ENCODE measurements around the gene SRSF8. TPM values are rescaled to one million over a fixed set of nuclear protein-coding genes. Genes with fewer than 3 reads are reported as not detected.

Gene SRSF8
- total and polyA plus RNA-seq, 2 donors (not counting 3 experiments of a cell fraction or from before 2014, with no cell fraction given): 21.9 to 31.3 TPM

DNA sequence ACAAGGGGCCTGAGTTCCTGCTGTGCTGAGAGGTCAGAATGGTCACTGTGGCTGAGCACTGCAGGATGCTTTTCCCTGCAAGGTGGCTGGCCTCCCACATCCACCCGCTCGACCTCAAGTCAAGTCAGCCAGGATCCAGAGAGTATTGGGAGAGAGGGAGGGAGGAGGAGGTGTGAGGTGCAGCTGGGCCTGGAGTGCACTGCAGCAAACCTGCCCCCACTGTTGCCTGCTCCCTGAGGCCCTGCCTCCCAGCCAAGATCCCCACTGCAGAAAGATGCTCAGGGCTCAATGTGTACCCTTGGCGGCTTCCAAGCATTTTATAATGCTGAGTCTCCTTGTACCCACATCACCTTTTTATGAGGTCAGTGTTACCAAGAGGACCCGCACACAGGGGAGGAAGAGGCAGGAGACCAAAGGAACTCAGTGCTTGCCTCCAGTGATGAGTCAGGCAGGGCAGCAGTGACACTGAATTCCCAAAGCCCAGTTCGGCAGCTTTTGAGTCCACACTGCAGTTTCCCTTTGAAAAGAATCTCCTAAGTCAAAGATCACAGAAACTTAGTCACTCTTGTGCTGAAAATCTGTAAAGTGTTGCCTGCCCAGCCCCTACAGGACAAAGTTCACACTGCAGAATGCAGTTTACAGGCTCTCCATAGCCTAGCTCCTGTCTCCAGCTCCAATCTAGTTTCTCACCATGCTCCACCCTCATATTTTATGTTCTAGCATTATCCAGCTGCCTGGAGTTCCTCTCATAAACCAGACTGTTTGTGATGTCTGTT lies 26.0 kb downstream of the SRSF8 start:
- TF ChIP-seq, protein P1, sequence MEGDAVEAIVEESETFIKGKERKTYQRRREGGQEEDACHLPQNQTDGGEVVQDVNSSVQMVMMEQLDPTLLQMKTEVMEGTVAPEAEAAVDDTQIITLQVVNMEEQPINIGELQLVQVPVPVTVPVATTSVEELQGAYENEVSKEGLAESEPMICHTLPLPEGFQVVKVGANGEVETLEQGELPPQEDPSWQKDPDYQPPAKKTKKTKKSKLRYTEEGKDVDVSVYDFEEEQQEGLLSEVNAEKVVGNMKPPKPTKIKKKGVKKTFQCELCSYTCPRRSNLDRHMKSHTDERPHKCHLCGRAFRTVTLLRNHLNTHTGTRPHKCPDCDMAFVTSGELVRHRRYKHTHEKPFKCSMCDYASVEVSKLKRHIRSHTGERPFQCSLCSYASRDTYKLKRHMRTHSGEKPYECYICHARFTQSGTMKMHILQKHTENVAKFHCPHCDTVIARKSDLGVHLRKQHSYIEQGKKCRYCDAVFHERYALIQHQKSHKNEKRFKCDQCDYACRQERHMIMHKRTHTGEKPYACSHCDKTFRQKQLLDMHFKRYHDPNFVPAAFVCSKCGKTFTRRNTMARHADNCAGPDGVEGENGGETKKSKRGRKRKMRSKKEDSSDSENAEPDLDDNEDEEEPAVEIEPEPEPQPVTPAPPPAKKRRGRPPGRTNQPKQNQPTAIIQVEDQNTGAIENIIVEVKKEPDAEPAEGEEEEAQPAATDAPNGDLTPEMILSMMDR (IDR thresholded peaks at IDR 0.05; ENCODE audit: extremely low read depth in 1 of 2, insufficient read depth in 1 of 2, low read depth in 1 of 2, low read length in 2 of 2): peak; percentile 38 to 41
- no peak for TF ChIP-seq MYC (IDR thresholded peaks at IDR 0.05; ENCODE audit: low read depth, low read length)
- BruUV-seq (replicated peaks): no TSS peak
- Histone ChIP-seq H3K27me3 (ENCODE audit: control insufficient read depth in 2 of 2, insufficient read depth in 2 of 2, low read length in 2 of 2) (no peaks in the 10 kb centered on the region), H3K9me3 (replicated peaks; ENCODE audit: control insufficient read depth, insufficient read depth, low read length) (no peaks in the 10 kb centered on the region), H3K9ac (replicated peaks; ENCODE audit: extremely low read depth, insufficient read depth, low read length) (no peak overlapping the region), H3K4me3 (replicated peaks in 1 of 3; ENCODE audit: insufficient read depth in 1 of 3, low read depth in 1 of 3, low read length in 3 of 3) (no peak overlapping the region), H4K20me1 (replicated peaks; ENCODE audit: control insufficient read depth, extremely low read depth, insufficient read depth, low read length) (no peaks in the 10 kb centered on the region), H3K27ac (ENCODE audit: insufficient read depth, low read depth, low read length) (no peak overlapping the region), H3K4me2 (ENCODE audit: insufficient read depth, low read length) (no peak overlapping the region), H3K79me2 (ENCODE audit: control insufficient read depth, insufficient read depth, low read length) (no peaks in the 10 kb centered on the region), H2AFZ (ENCODE audit: low read depth, low read length) (peak overlapping the region; percentile 3), H3K4me1 (ENCODE audit: control insufficient read depth, extremely low read depth, insufficient read depth, low read length) (peaks cover 18% of the 10 kb centered on the region), H3K36me3 (ENCODE audit: control insufficient read depth in 2 of 2, extremely low read depth in 1 of 2, insufficient read depth in 2 of 2, low read length in 2 of 2) (no peaks in the 10 kb centered on the region), H3K9me1 (replicated peaks; ENCODE audit: control insufficient read depth, extremely low read depth, insufficient read depth, low read length) (no peaks in the 10 kb centered on the region)
- ChIA-PET CTCF (interaction anchor here (0.7 to 8.8 kb wide), 16 partner anchors 8 to 60 kb away, joined by 3 to 91 read pairs (median 4); partner anchors contain the start of gene SRSF8), POLR2A (no interaction called here)
- intact Hi-C loops (cut with micrococcal nuclease) (no loop called here), dilution Hi-C loops (cut with MboI; ENCODE audit: extremely low pct_ligation_motif_present, low sequenced_read_pairs) (no loop called here)
- FAIRE-seq (peak; percentile 82), DNase-seq (ENCODE audit: low read depth, low spot score) (peak; percentile 27)

DNA sequence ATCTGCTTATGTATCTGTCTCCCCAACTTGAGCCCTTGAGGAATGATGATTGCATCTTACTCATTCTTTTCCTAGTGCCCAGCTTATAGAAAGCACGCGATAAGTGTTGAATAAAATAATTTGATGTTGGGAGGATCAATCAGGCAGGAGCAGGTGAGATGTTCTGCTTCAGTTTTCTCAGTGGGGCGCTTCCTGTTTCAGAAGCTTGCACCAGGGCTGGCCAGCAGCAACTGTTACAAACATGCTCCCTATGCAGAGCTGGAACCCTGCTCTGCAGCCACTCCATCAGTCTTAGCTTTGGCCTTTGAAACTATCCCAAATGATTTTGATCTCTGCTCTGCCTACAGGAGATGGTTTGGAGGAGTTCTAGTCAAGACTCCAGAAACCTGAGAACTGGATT lies 26.8 kb downstream of the SRSF8 start:
- dilution Hi-C loops (cut with MboI; ENCODE audit: extremely low pct_ligation_motif_present, low sequenced_read_pairs): no loop called here
- Histone ChIP-seq H3K4me2 (ENCODE audit: insufficient read depth, low read length) (no peak overlapping the region), H3K9me1 (replicated peaks; ENCODE audit: control insufficient read depth, extremely low read depth, insufficient read depth, low read length) (no peaks in the 10 kb centered on the region), H3K4me1 (ENCODE audit: control insufficient read depth, extremely low read depth, insufficient read depth, low read length) (peaks cover 18% of the 10 kb centered on the region), H3K9ac (replicated peaks; ENCODE audit: extremely low read depth, insufficient read depth, low read length) (no peak overlapping the region), H3K27me3 (ENCODE audit: control insufficient read depth in 2 of 2, insufficient read depth in 2 of 2, low read length in 2 of 2) (no peaks in the 10 kb centered on the region), H4K20me1 (replicated peaks; ENCODE audit: control insufficient read depth, extremely low read depth, insufficient read depth, low read length) (no peaks in the 10 kb centered on the region), H3K4me3 (replicated peaks in 1 of 3; ENCODE audit: insufficient read depth in 1 of 3, low read depth in 1 of 3, low read length in 3 of 3) (no peak overlapping the region), H2AFZ (ENCODE audit: low read depth, low read length) (no peak overlapping the region), H3K27ac (ENCODE audit: insufficient read depth, low read depth, low read length) (no peak overlapping the region), H3K36me3 (ENCODE audit: control insufficient read depth in 2 of 2, extremely low read depth in 1 of 2, insufficient read depth in 2 of 2, low read length in 2 of 2) (no peaks in the 10 kb centered on the region), H3K9me3 (replicated peaks; ENCODE audit: control insufficient read depth, insufficient read depth, low read length) (no peaks in the 10 kb centered on the region), H3K79me2 (ENCODE audit: control insufficient read depth, insufficient read depth, low read length) (no peaks in the 10 kb centered on the region)
- CTCF ChIA-PET: interaction anchor here (1.0 to 8.8 kb wide), 14 partner anchors 9 to 54 kb away, joined by 3 to 91 read pairs (median 5); partner anchors contain the start of gene SRSF8
- POLR2A ChIA-PET: no interaction called here
- no peak for DNase-seq (ENCODE audit: low read depth, low spot score)
- FAIRE-seq: no peak
- intact Hi-C loops (cut with micrococcal nuclease): no loop called here
- no TSS peak for BruUV-seq (replicated peaks)
- TF ChIP-seq EZH2 (IDR thresholded peaks at IDR 0.05; ENCODE audit: borderline replicate concordance, low read depth, low read length, severe bottlenecking): no peak
- no peak for TF ChIP-seq JUN (IDR thresholded peaks at IDR 0.05; ENCODE audit: borderline replicate concordance, insufficient read depth, insufficient read length, low read depth)
- TF ChIP-seq GATA2 (IDR thresholded peaks at IDR 0.05; ENCODE audit: insufficient read depth, insufficient read length, low read depth, low read length): no peak
- no peak for TF ChIP-seq MYC (IDR thresholded peaks at IDR 0.05; ENCODE audit: low read depth, low read length)
- TF ChIP-seq, protein P1 (IDR thresholded peaks at IDR 0.05; ENCODE audit: extremely low read depth in 1 of 2, insufficient read depth in 1 of 2, low read depth in 1 of 2, low read length in 2 of 2): no peak
- TF ChIP-seq MAX (IDR thresholded peaks at IDR 0.05; ENCODE audit: insufficient read depth, insufficient read length): no peak
- no peak for TF ChIP-seq POLR2A (IDR thresholded peaks at IDR 0.05; ENCODE audit: low read depth, low read length)
- TF ChIP-seq FOS (IDR thresholded peaks at IDR 0.05; ENCODE audit: borderline replicate concordance, insufficient read depth, low read length): no peak
- TF ChIP-seq POLR2AphosphoS5 (IDR thresholded peaks at IDR 0.05; ENCODE audit: insufficient read depth, low read depth, low read length): no peak
